Pancreas (tissue), 10 donors: ENCODE data around the gene PHACTR3. TPM values are rescaled to one million over a fixed set of nuclear protein-coding genes. Genes with fewer than 3 reads are reported as not detected.

ENCODE experiments used
- ATAC-seq, 4 donors: fragments of 200-7000 bp; cut with Tn5 transposase; one replicate each; pipeline versions ENCODE4 v1.8.0 to v1.9.1; 2020; ENCODE audit warnings: mild to moderate bottlenecking in 4 of 4, moderate library complexity in 4 of 4
- DNase-seq, 6 donors: peaks; one replicate each; pipeline ENCODE4 v3.0.0-alpha.2; 2020
- FAIRE-seq: peaks from 2 replicates; lab custom pipeline; 2012; peaks lifted over from hg19 to GRCh38; lab: Jason Lieb, UNC
- H3K27ac ChIP-seq, 4 donors: fragments of 200-600 bp; sonication (generic); 1 replicate in 3 of 4; 2 replicates in 1 of 4; pipeline versions ENCODE4 v1.5.0 to v1.8.0; 2020
- H3K27me3 ChIP-seq, 4 donors: fragments of 200-600 bp; one replicate each; pipeline ENCODE4 v1.8.0; 2021
- H3K36me3 ChIP-seq, 3 donors: fragments of 200-600 bp; sonication (generic) in 1 of 3; one replicate each; pipeline versions ENCODE4 v1.5.0 to v1.8.0; 2020 to 2021
- H3K4me1 ChIP-seq, 3 donors: fragments of 200-600 bp; one replicate each; pipeline ENCODE4 v1.8.0; 2021
- H3K4me3 ChIP-seq, 4 donors: fragments of 200-600 bp; sonication (generic) in 2 of 4; one replicate each; pipeline versions ENCODE4 v1.5.0 to v1.8.0; 2020 to 2021
- H3K9me3 ChIP-seq, 4 donors: fragments of 200-600 bp; one replicate each; pipeline ENCODE4 v1.8.0; 2021
- WGBS, 2 donors: extraction: QIAGEN DNeasy Blood & Tissue Kit; methylation state at CpG; one replicate each; pipeline ENCODE4 v1.1.7; 2013; 5-methylcytosine and 5-hydroxymethylcytosine counted together
- intact Hi-C, 3 donors: fragments of 100-400 bp; cut with DNase I; formaldehyde crosslinking; loops; one replicate each; pipeline versions ENCODE4 v1.11.1 to v1.14.2; 2022
- polyA plus RNA-seq, 2 donors: library from polyadenylated mRNA; stranded (reverse); fragments of 200-250 nt; gene quantifications; one replicate each; pipeline ENCODE4 v1.2.3, GENCODE V29; 2013
- total RNA-seq, 6 donors: library from RNA; stranded (reverse); fragmentation: NEBNext Ultra II Directional in 4 of 6; extraction: Animal tissue kit (Norgen Biotek cat#: 25700) in 4 of 6; gene quantifications; one replicate each; pipeline versions ENCODE4 v1.2.1 to v1.2.4, GENCODE V29; 2021 to 2023
- TF ChIP-seq, protein P1 (sequence below), 4 donors: fragments of 200-600 bp; sonication (generic) in 3 of 4; IDR thresholded peaks; one replicate each; pipeline versions ENCODE4 v1.5.0 to v1.8.0; 2021; ENCODE audit warnings: antibody characterized with exemption in 4 of 4
- donor health status: healthy with polysubstance abuse.
- donor health status: DM: no; HTN: no; CAD: no; lungs with moderate emphysema.
- donor health status: DM: no; HTN: no; CAD: no.
- donor health status: control.
- donor health status: control.
- donor health status: Bipolar disorder and iron deficiency.
- donor health status: DM: yes; HTN: yes; CAD: no.
- donor health status: DM: no; HTN: no; CAD: no.
- donor health status: DM: no; HTN: no; CAD: no.
- donor health status: DM: yes; HTN: yes; CAD: no.

Gene PHACTR3
- total and polyA plus RNA-seq, 8 donors = 0.14 to 1.5 (median 0.35) TPM; not detected in 3

DNA sequence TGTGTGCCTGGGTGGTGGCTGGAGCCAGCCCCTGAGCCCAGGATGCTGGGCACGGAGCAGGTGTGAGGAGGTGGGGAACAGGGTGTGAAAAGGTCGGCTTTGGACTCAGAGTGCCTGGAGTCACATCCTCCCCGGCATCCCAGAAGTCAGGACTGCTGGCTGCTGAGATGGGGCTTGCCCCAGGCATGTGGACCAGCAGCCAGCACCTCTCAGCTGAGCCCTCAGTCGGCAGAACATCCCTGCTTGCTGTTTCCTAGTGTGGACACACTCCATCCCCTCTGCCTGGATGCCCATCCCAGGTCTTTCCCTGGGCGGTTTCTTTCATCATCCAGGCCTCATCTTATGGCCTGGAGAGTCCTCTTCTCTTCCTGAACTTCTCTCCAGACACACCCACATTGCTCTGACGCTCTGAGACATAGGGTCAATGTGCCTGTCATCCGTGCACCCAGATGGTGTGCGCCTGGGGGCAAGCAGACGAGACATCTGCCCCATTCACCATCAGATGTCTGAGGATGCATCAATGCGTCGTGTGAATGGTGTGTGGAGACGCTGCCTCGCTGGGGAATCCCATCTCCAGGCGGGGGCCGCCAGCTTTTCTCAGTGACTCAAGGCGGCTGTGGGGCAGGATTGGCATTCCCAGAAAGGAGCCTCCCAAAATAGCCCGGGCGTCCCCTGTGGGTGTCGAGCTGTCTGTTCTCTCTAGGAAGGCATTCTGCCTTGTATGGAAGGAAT, 224.9 kb downstream of the PHACTR3 start:
- Histone ChIP-seq H3K36me3 (no peaks in the 10 kb centered on the region), H3K4me1 (peaks cover 0 to 7% (median 0%) of the 10 kb centered on the region in 3 donors), H3K4me3 (no peak overlapping the region), H3K27ac (no peak overlapping the region), H3K27me3 (no peaks in the 10 kb centered on the region), H3K9me3 (no peaks in the 10 kb centered on the region)
- FAIRE-seq (no peak), DNase-seq (peak in 1 of 6 donors; percentile 27), ATAC-seq (no peak)
- TF ChIP-seq, protein P1, sequence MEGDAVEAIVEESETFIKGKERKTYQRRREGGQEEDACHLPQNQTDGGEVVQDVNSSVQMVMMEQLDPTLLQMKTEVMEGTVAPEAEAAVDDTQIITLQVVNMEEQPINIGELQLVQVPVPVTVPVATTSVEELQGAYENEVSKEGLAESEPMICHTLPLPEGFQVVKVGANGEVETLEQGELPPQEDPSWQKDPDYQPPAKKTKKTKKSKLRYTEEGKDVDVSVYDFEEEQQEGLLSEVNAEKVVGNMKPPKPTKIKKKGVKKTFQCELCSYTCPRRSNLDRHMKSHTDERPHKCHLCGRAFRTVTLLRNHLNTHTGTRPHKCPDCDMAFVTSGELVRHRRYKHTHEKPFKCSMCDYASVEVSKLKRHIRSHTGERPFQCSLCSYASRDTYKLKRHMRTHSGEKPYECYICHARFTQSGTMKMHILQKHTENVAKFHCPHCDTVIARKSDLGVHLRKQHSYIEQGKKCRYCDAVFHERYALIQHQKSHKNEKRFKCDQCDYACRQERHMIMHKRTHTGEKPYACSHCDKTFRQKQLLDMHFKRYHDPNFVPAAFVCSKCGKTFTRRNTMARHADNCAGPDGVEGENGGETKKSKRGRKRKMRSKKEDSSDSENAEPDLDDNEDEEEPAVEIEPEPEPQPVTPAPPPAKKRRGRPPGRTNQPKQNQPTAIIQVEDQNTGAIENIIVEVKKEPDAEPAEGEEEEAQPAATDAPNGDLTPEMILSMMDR (IDR thresholded peaks at IDR 0.05) = no peak
- WGBS, 2 donors = 67 to 75% methylated on average over 19 of the region's 19 CpGs
- intact Hi-C loops = no loop called here

DNA sequence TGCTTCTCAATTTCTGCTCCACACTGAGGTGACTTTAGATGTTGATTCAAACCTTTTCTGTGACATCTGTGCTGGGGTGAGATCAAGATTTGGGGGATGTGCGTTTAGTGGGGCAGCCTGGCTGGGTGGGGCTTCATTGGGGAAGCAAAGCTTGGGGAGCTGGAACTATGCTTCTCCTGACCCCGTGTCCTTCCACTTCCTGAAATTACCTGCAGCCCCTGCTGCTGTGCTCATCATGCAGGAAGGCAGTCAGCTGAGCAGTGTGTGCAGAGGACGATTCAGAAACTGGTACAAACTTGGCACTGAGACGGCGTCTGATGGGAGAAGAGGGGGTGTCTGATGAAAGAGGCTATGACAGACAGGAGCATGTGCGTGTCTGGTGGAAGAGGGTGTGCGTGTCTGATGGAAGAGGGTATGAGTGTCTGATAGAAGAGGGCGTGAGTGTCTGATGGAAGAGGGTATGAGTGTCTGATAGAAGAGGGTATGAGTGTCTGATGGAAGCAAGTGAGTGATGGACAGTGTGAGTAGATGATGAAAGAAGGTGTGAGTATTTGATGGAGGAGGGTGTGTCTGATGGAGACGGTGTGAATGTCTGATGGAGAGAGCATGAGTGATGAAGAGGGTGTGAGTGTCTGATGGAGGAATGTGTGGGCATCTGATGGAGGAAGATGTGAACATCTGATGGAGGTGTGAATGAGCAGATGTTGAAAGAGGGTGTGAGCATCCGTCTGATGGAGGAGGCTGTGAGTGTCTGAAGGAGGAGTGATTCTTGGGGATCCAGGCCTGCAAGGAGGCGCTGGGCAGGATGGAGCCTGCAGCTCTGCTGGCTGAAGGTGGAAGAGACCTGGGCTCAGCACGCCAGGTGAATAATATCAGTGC, 225.7 kb downstream of the PHACTR3 start:
- Histone ChIP-seq H3K27ac (no peak overlapping the region), H3K4me1 (peaks cover 0 to under 1% (median 0%) of the 10 kb centered on the region in 3 donors), H3K27me3 (no peaks in the 10 kb centered on the region), H3K36me3 (no peaks in the 10 kb centered on the region), H3K9me3 (no peaks in the 10 kb centered on the region), H3K4me3 (no peak overlapping the region)
- intact Hi-C loops = no loop called here
- FAIRE-seq (no peak), DNase-seq (peak in 1 of 6 donors; percentile 30), ATAC-seq (no peak)
- WGBS, 2 donors = 48 to 64% methylated on average over 12 of the region's 12 CpGs
- TF ChIP-seq, protein P1 (IDR thresholded peaks at IDR 0.05) = no peak

GRCh38 chr20:59830665-59831023, 226.3 kb downstream of the PHACTR3 start:
- TF ChIP-seq, protein P1 (IDR thresholded peaks at IDR 0.05) = no peak
- FAIRE-seq = no peak
- Histone ChIP-seq H3K4me3 (no peak overlapping the region), H3K4me1 (no peaks in the 10 kb centered on the region), H3K27ac (no peak overlapping the region), H3K27me3 (no peaks in the 10 kb centered on the region), H3K36me3 (no peaks in the 10 kb centered on the region), H3K9me3 (no peaks in the 10 kb centered on the region)
- intact Hi-C loops = no loop called here
- WGBS, 2 donors = 34 to 50% methylated on average over 6 of the region's 6 CpGs
- DNase-seq = no peak
- ATAC-seq = no peak

DNA sequence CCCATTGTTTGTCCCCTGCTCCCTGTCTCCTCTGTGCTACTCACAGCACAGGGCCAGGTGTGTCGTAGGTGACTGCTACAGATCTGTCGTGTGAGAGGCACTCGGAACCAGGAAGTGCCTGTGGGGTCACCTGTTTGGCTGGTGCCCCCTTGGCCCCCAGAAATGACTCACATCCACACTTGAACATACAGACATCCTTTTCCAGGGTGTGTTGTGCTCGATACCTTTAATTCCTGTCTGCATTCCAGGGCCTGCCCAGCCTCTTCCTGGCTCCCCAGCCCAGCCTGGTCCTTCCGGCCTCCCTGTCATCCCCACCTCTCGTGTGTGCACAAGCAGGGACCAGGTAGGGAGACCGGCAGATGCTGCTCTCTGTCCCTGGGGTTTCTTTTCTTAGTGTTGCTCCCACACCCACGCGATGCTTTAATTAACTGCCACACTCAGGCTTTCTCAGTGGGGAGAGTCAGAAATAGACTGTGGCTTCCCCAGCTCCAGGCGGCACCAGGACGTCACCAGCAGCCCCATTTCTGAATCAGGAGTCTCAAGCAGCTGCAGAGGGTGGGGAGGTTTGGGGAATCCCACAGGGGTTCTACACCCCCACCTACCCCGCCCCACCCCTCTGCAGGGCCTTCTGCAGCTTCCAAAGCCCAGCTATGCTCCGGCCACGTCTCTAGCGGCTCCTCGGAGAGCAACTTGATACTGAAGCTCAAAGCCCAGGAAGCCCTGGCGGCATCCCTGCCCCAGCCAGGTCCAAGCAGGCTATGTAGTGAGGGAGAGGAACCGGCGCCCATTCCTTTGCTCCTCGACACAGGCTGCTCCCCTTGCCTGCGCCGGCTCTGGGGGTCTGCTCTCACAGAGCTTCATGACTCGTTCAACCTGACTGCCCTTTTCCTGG, 226.9 kb downstream of the PHACTR3 start:
- TF ChIP-seq, protein P1 (IDR thresholded peaks at IDR 0.05) = no peak
- FAIRE-seq = no peak
- Histone ChIP-seq H3K9me3 (no peaks in the 10 kb centered on the region), H3K27ac (no peak overlapping the region), H3K27me3 (no peaks in the 10 kb centered on the region), H3K4me1 (no peaks in the 10 kb centered on the region), H3K4me3 (no peak overlapping the region), H3K36me3 (no peaks in the 10 kb centered on the region)
- 49 to 67% methylated on average over 23 of the region's 23 CpGs for WGBS, 2 donors
- intact Hi-C loops = no loop called here
- ATAC-seq = peak in 1 of 4 donors; percentile 17
- DNase-seq = peak in 1 of 6 donors; percentile 48
